SW480 (cell line): ENCODE data around the gene SSTR4.

ENCODE experiments used
- DNase-seq: peaks from one replicate; pipeline ENCODE4 v3.0.0-alpha.2; 2016; ENCODE audit warnings: low spot score

The SSTR4 gene

DNA sequence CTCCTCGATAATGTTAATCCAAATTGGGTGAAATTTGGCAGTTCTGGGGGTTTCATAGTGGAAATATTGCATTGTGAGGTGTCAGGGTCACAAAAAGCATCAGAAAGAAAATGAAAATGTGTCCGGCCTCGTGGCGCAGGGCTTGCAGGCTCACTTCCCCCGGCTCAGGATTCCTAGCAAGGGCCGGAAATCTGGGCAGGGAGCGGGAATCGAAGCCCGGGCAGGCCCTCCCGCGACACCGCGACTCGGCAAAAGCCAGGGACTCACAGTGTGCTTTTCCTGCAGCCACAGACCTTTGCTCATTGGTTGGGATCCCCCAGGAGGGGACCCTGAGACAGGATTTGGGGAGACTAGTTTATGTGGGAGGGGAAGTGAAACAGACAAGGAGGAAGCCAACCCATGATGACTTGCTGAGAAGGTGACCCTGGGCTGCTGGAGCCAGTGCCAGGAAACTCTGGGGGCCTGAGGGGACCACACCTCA is 51.9 kb downstream of the SSTR4 start:
- no peak for DNase-seq

GRCh38 chr20:23087587-23088251 is 52.6 kb downstream of the SSTR4 start:
- no peak for DNase-seq
